HG02798 (cell line): Measurements from ENCODE around the gene DVL3.

Source experiments
- ATAC-seq: cut with Tn5 transposase; IDR thresholded peaks from one replicate; pipeline ENCODE4 v1.9.1; 2021; ENCODE audit warnings: mild to moderate bottlenecking; ENCODE audit not compliant: unreplicated experiment, poor library complexity

Gene DVL3

DNA sequence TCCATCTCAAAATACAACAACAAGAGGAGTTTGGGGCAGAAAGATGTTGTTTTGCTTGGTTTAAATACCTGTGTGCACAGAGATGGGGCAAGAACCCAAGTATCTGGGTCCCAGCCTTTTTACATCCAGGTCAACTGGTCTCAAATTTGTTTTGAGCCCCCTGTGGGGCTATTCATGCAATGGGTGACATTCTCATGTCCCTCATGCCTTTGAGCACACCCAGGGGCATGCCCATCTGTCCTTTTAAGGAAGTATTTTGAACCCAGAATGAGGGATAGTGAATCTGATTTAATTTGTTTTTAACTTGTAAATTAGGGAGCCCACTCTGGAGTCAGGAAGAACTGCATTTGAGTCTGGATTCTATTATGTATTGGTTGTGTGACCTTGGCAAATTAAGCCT is 45.6 kb downstream of the DVL3 start:
- ATAC-seq: no peak

DNA sequence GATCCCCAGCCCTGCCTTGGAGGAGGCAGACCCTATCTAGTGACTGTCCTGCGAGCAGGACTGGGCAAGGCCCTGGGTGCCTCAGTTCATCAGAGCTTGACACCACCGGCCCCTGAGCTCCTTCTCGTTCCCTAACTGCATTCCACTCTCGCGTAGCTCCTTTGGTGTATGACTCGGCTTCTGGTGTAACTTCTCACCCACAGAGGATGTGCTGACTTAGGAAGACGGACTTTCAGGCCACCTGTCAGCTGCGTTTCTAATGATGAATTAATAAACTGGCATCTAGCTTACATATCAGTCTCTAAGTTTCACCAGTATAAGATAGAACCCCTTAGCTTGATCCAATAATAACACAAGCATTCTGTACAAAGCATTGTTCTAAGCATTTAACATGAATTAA is 48.3 kb downstream of the DVL3 start:
- ATAC-seq: no peak

DNA sequence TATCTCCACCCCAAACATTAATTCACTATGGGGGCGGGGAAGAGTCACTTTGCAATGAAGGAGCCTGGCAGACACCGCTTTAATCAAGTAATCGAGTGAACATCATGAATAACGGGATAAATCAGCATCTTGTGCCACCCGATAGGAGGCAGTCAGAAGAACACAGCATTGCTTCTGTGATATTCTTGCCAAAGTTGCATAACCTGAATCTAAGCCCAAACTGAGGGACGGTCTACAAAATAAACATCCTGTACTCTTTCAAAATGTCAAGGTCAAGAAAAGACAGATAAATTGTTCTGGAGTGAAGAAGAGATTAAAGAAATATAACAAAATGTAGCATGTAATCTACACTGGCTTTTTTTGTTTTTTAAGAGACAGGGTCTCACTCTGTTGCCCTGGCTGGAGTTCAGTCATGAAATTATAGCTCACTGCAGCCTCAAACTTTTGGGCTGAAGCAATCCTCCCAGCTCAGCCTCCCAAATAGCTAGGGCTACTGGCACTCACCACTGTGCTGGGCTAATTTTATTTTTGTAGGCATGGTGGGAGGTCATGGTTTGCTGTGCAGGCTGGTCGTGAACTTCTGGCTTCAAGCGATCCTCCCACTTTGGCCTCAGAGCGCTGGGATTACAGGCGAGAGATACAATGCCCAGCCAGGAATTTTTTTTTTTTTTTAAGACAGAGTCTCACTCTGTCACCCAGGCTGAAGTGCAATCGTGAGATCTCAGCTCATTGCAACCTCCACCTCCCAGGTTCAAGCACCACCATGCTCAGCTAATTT is 54.2 kb downstream of the DVL3 start:
- ATAC-seq: no peak

DNA sequence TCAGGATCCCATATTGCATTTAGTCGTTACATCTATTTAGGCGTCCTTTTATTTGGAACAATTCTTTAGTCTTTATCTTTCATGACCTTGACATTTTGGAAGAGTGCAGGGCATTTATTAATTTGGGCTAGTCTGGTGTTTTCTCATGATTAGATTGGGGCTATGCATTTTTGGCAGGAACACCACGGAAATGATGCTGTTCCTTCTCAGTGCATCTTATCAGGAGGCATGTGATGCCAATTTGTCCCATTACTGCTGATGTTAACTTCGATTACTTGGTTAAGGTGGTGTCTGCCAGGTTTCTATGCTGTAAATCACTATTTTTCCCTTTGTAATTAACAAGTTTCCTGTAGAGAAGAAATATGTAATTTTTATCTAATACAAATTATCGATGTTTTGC is 56.1 kb downstream of the DVL3 start:
- ATAC-seq: no peak

DNA sequence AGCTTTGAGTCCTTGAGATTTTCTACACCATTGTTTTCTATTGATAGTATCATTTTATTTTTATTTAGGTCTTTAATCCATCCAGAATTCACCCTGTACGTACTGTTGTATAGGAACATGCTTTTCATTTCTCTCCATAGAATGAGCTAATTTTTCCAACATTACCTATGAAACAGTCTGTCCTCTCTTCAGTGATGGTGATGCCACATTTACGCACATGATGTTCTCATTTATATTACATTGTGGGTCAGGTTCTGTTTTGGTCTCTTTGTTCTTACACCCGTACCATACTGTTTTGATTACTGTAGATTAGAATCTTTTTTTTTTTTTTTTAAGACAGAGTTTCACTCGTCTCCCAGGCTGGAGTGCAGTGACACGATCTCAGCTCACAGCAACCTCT is 56.5 kb downstream of the DVL3 start:
- ATAC-seq: no peak

DNA sequence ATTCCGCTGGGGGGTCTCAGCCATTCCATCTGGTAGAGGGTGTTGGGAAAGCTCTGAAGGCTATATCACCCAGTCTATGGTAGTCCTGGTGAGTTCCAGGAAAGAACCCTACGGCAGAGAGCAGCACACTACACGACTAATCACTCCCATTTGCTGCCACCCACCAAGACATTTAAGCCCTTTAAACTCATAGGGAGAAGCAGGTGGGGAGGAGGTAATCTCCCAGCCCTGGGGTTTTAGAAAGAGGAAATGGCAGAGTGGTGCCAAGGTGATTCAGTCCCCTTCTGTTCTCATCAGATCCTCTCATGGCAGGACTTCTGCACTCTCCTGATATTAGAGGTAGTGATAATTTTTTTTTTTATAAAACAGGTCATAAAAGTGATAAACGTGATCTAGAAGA is 63.6 kb downstream of the DVL3 start:
- no peak for ATAC-seq

DNA sequence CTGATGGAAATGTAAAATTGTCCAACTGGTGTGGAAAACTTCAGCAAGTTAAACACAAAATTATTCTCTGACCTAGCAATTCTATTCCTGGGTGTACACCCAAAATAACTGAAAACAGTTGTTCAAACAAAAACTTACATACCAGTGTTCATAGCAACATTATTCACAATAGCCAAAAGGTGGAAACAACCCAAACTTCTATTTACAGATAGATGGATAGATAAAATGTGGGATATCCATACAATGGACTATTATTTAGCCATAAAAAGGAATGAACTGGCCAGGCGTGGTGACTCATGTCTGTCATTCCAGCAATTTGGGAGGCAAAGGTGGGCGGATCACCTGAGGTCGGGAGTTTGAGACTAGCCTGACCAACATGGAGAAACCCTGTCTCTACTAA is 67.3 kb downstream of the DVL3 start:
- no peak for ATAC-seq
